CD14-positive monocyte (primary cell): ENCODE data around the gene PPP2R3B. TPM values are rescaled to one million over a fixed set of nuclear protein-coding genes. Genes with fewer than 3 reads are reported as not detected.
A peak's percentile ranks its signal among the peaks of the same experiment; 100 is the strongest.

Experiments used
- DNase-seq, 3 donors: peaks; one replicate each; pipeline ENCODE4 v3.0.0-alpha.2; 2011 to 2022
- H2AFZ ChIP-seq: 2 replicates; pipeline ENCODE4 v1.6.0; 2012; ENCODE audit warnings: mild to moderate bottlenecking, low read depth, low read length, inconsistent platforms; ENCODE audit not compliant: insufficient read depth, poor library complexity, severe bottlenecking
- H3K27ac ChIP-seq, 2 donors: 1 replicate in 1 of 2; 2 replicates in 1 of 2; pipeline ENCODE4 v1.5.1; 2012 to 2013; ENCODE audit warnings: low read length in 2 of 2, control low read depth in 1 of 2, inconsistent platforms in 1 of 2, low read depth in 1 of 2, mild to moderate bottlenecking in 1 of 2
- H3K27me3 ChIP-seq, 2 donors: one replicate each; pipeline versions ENCODE4 v1.6.0 to v1.6.1; 2011 to 2013; ENCODE audit warnings: low read length in 2 of 2; ENCODE audit not compliant: control insufficient read depth in 2 of 2, insufficient read depth in 2 of 2
- H3K36me3 ChIP-seq, 2 donors: replicated peaks in 1 of 2; 1 replicate in 1 of 2; 2 replicates in 1 of 2; pipeline versions ENCODE4 v1.5.1 to v1.6.1; 2012 to 2013; ENCODE audit warnings: low read length in 2 of 2, control low read depth in 1 of 2, inconsistent platforms in 1 of 2, mild to moderate bottlenecking in 1 of 2; ENCODE audit not compliant: insufficient read depth in 2 of 2, control insufficient read depth in 1 of 2
- H3K4me1 ChIP-seq, 2 donors: 1 replicate in 1 of 2; 2 replicates in 1 of 2; pipeline versions ENCODE4 v1.5.1 to v1.6.1; 2012 to 2013; ENCODE audit warnings: low read length in 2 of 2, control low read depth in 1 of 2, inconsistent platforms in 1 of 2, mild to moderate bottlenecking in 1 of 2, moderate library complexity in 1 of 2; ENCODE audit not compliant: insufficient read depth in 2 of 2, control insufficient read depth in 1 of 2
- H3K4me2 ChIP-seq: replicated peaks from 2 replicates; pipeline ENCODE3; 2012; ENCODE audit warnings: low read length, moderate library complexity, mild to moderate bottlenecking; ENCODE audit not compliant: poor library complexity, severe bottlenecking; ENCODE audit errors: extremely low read depth
- H3K4me3 ChIP-seq, 3 experiments: fragments of 200-600 bp in 1 of 3; sonication (generic) in 1 of 3; replicated peaks in 1 of 3; 1 replicate in 2 of 3; 2 replicates in 1 of 3; pipeline ENCODE4 v1.5.1; 2011 to 2013; ENCODE audit warnings: low read length in 3 of 3, mild to moderate bottlenecking in 3 of 3, control low read depth in 2 of 3, low read depth in 2 of 3, inconsistent platforms in 1 of 3, moderate library complexity in 1 of 3
- H3K79me2 ChIP-seq: 2 replicates; pipeline ENCODE4 v1.6.0; 2012; ENCODE audit warnings: mild to moderate bottlenecking, control low read depth, inconsistent platforms, low read length, moderate library complexity; ENCODE audit not compliant: insufficient read depth
- H3K9ac ChIP-seq: 2 replicates; pipeline ENCODE4 v1.6.0; 2017; ENCODE audit warnings: low read length, mild to moderate bottlenecking; ENCODE audit not compliant: insufficient read depth, poor library complexity, severe bottlenecking
- H3K9me3 ChIP-seq, 2 donors: replicated peaks in 1 of 2; 1 replicate in 1 of 2; 2 replicates in 1 of 2; pipeline versions ENCODE4 v1.5.1 to v1.6.1; 2012 to 2013; ENCODE audit warnings: low read length in 2 of 2, control low read depth in 1 of 2; ENCODE audit not compliant: control insufficient read depth in 1 of 2, insufficient read depth in 1 of 2
- H4K20me1 ChIP-seq: 2 replicates; pipeline ENCODE4 v1.6.0; 2012; ENCODE audit warnings: mild to moderate bottlenecking, low read length, control low read depth, moderate library complexity; ENCODE audit not compliant: insufficient read depth
- H3K27ac Mint-ChIP-seq, 7 donors: one replicate each; pipeline ENCODE4 v1.8.0; 2020; ENCODE audit warnings: mild to moderate bottlenecking in 7 of 7, mixed read lengths in 7 of 7, moderate library complexity in 6 of 7, inconsistent platforms in 2 of 7
- H3K27me3 Mint-ChIP-seq, 3 donors: one replicate each; pipeline ENCODE4 v1.8.0; 2021 to 2022; ENCODE audit warnings: low read depth in 3 of 3, mild to moderate bottlenecking in 3 of 3, mixed read lengths in 3 of 3, moderate library complexity in 3 of 3, inconsistent platforms in 1 of 3
- H3K36me3 Mint-ChIP-seq, 2 donors: one replicate each; pipeline ENCODE4 v1.8.0; 2020; ENCODE audit warnings: mixed read lengths in 2 of 2, inconsistent platforms in 1 of 2, mild to moderate bottlenecking in 1 of 2
- H3K4me1 Mint-ChIP-seq: one replicate; pipeline ENCODE4 v1.8.0; 2020; ENCODE audit warnings: mild to moderate bottlenecking, mixed read lengths
- H3K4me3 Mint-ChIP-seq, 2 donors: one replicate each; pipeline ENCODE4 v1.8.0; 2020; ENCODE audit warnings: mild to moderate bottlenecking in 2 of 2, mixed read lengths in 2 of 2, moderate library complexity in 1 of 2
- H3K9me3 Mint-ChIP-seq, 7 donors: one replicate each; pipeline ENCODE4 v1.8.0; 2020 to 2022; ENCODE audit warnings: mixed read lengths in 7 of 7, mild to moderate bottlenecking in 6 of 7, moderate library complexity in 6 of 7, inconsistent platforms in 2 of 7
- WGBS: methylation state at CpG from one replicate; pipeline ENCODE4 v1.1.5; 2013; ENCODE audit warnings: missing lambda C conversion rate; ENCODE audit not compliant: insufficient coverage; 5-methylcytosine and 5-hydroxymethylcytosine counted together
- intact Hi-C, 2 donors: fragments of 100-400 bp; cut with micrococcal nuclease; formaldehyde crosslinking; loops; one replicate each; pipeline versions ENCODE4 v1.15.0 to v1.15.1; 2023
- polyA plus RNA-seq, 3 donors: library from polyadenylated mRNA; depleted of rRNA in 1 of 3; unstranded in 2 of 3; stranded (reverse) in 1 of 3; fragments of 300-500 nt in 2 of 3; fragments of >200 nt in 1 of 3; fragmentation: Illumina TruSeq in 2 of 3; gene quantifications; 1 replicate in 2 of 3; 2 replicates in 1 of 3; pipeline ENCODE4 v1.2.3, GENCODE V29; 2012 to 2021
- TF ChIP-seq, protein P1 (sequence below): fragments of 200-600 bp; IDR thresholded peaks from one replicate; pipeline ENCODE4 v1.8.0; 2022; ENCODE audit warnings: antibody characterized with exemption, mild to moderate bottlenecking

Gene PPP2R3B
- polyA plus RNA-seq, 3 donors, result 2.1 to 9.0 (median 2.3) TPM

DNA sequence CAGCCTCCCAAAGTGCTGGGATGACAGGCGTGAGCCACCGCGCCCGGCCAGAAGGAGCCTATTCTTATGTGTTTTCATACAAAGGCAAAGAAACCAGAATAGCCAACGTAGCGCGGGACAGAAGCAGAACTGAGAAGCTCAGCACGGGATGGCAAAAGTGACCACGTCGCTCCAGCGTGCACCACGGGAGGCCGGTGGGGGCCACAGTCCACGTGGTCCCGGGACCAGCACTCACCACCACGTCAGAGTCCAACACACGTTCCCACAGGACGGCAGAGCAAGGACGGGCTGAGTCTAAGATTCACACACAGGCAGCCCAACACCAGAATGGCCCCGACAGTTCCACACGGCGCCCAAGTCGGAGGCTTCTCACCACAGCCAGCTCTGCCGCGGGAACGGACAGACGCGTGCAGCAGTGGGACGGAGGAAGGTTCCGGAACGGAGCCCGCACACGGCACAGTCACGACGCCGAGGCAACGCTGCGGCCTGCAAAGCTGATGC lies 49.3 kb downstream of the PPP2R3B start:
- no peaks in the 10 kb centered on the region for H3K27me3 ChIP-seq
- no peak overlapping the region for H2AFZ ChIP-seq
- TF ChIP-seq, protein P1, sequence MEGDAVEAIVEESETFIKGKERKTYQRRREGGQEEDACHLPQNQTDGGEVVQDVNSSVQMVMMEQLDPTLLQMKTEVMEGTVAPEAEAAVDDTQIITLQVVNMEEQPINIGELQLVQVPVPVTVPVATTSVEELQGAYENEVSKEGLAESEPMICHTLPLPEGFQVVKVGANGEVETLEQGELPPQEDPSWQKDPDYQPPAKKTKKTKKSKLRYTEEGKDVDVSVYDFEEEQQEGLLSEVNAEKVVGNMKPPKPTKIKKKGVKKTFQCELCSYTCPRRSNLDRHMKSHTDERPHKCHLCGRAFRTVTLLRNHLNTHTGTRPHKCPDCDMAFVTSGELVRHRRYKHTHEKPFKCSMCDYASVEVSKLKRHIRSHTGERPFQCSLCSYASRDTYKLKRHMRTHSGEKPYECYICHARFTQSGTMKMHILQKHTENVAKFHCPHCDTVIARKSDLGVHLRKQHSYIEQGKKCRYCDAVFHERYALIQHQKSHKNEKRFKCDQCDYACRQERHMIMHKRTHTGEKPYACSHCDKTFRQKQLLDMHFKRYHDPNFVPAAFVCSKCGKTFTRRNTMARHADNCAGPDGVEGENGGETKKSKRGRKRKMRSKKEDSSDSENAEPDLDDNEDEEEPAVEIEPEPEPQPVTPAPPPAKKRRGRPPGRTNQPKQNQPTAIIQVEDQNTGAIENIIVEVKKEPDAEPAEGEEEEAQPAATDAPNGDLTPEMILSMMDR, result no peak
- H3K36me3 ChIP-seq, result peaks cover 6 to 26% of the 10 kb centered on the region in 2 donors
- H3K79me2 ChIP-seq, result no peaks in the 10 kb centered on the region
- H3K27me3 Mint-ChIP-seq, result peaks cover 0 to 7% (median under 1%) of the 10 kb centered on the region in 3 donors
- no peak overlapping the region for H3K4me2 ChIP-seq
- H3K9me3 Mint-ChIP-seq, result peaks cover 29 to 60% (median 44%) of the 10 kb centered on the region in 7 donors
- no peaks in the 10 kb centered on the region for H3K4me1 ChIP-seq
- no peak overlapping the region for H3K9ac ChIP-seq
- WGBS, result 90% methylated on average over 31 of the region's 38 CpGs
- peaks cover 33 to 67% of the 10 kb centered on the region in 2 donors for H3K9me3 ChIP-seq
- intact Hi-C loops, result no loop called here
- no peak overlapping the region for H3K4me3 Mint-ChIP-seq
- no peak for DNase-seq
- H3K27ac ChIP-seq, result no peak overlapping the region
- no peaks in the 10 kb centered on the region for H4K20me1 ChIP-seq
- no peak overlapping the region for H3K4me3 ChIP-seq
- no peaks in the 10 kb centered on the region for H3K4me1 Mint-ChIP-seq
- H3K27ac Mint-ChIP-seq, result no peak overlapping the region
- peaks cover 36 to 64% of the 10 kb centered on the region in 2 donors for H3K36me3 Mint-ChIP-seq

DNA sequence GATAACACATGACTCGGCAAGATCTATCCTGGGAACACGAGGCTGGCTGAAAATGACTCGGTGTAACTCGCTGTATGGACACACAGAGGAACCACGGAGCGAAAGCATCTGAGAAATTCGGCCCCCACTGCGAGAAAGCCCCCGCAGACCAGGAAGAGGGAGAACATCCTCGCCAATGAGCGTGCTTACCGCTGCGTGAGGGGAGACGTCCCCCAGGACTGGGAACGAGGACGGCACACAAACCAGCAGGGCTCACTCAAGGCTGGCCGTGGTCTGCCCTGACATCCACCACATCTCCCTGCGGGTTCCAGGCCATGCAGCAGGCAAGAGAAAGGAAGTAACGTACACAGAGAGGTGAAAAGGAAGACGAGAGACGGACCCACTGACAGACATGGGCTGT lies 50.5 kb downstream of the PPP2R3B start:
- peaks cover 6 to 26% of the 10 kb centered on the region in 2 donors for H3K36me3 ChIP-seq
- TF ChIP-seq, protein P1, result no peak
- no peak overlapping the region for H3K4me2 ChIP-seq
- H3K27ac ChIP-seq, result no peak overlapping the region
- no peak overlapping the region for H3K4me3 ChIP-seq
- no peak overlapping the region for H2AFZ ChIP-seq
- Mint-ChIP-seq H3K27ac (peak overlapping the region in 1 of 7 donors; percentile 16), H3K9me3 (peaks cover 22 to 50% (median 36%) of the 10 kb centered on the region in 7 donors), H3K27me3 (peaks cover 5 to 15% (median 12%) of the 10 kb centered on the region in 3 donors), H3K4me1 (no peaks in the 10 kb centered on the region), H3K4me3 (no peak overlapping the region), H3K36me3 (peaks cover 30 to 57% of the 10 kb centered on the region in 2 donors)
- peaks cover 22 to 57% of the 10 kb centered on the region in 2 donors for H3K9me3 ChIP-seq
- WGBS, result 86% methylated on average over 19 of the region's 21 CpGs
- H3K79me2 ChIP-seq, result no peaks in the 10 kb centered on the region
- DNase-seq, result no peak
- intact Hi-C loops, result no loop called here
- H3K9ac ChIP-seq, result no peak overlapping the region
- H3K4me1 ChIP-seq, result no peaks in the 10 kb centered on the region
- peaks cover 0 to 9% of the 10 kb centered on the region in 2 donors for H3K27me3 ChIP-seq
- no peaks in the 10 kb centered on the region for H4K20me1 ChIP-seq
